Vagina (tissue), 2 donors: ENCODE data around the gene SDK2.

Source experiments
- CTCF ChIP-seq, 3 experiments: fragments of 450-650 bp in 2 of 3; fragments of 200-600 bp in 1 of 3; sonication (generic) in 1 of 3; IDR thresholded peaks; one replicate each; pipeline ENCODE4 v1.5.1; 2017 to 2019; ENCODE audit warnings: antibody characterized with exemption in 3 of 3, mild to moderate bottlenecking in 2 of 3, moderate library complexity in 2 of 3
- POLR2A ChIP-seq, 2 donors: fragments of 450-650 bp; IDR thresholded peaks; one replicate each; pipeline ENCODE4 v1.6.1; 2017; ENCODE audit warnings: antibody characterized with exemption in 2 of 2, mild to moderate bottlenecking in 2 of 2, moderate library complexity in 2 of 2
- POLR2AphosphoS5 ChIP-seq, 2 donors: sonication (generic); formaldehyde crosslinking; IDR thresholded peaks; one replicate each; pipeline ENCODE4 v1.9.0; 2017; ENCODE audit warnings: antibody characterized with exemption in 2 of 2, mild to moderate bottlenecking in 2 of 2, low read depth in 1 of 2; ENCODE audit not compliant: insufficient read depth in 1 of 2

DNA sequence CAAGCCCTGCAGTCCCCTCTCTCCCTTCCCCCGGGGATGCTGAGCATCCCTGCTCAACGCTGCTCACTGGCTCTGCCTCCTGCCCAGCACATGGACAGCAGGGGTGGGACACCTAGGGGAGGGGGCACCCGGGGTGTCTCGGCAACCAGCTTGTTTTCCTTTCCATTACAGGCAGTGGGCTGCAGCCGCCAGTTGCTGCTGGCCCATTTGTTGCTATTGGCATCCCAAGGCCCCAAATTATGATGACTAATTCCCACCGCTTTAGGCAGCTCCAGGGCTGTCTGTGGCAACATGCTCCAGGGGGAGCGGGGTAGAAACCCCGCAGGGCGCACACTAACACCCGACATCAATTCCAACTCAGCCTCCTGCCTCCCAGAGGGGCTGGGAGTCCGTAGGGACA lies 4.9 kb downstream of the SDK2 start:
- TF ChIP-seq CTCF (IDR thresholded peaks at IDR 0.05) (no peak), POLR2A (IDR thresholded peaks at IDR 0.05) (no peak), POLR2AphosphoS5 (IDR thresholded peaks at IDR 0.05; ENCODE audit: insufficient read depth in 1 of 2, low read depth in 1 of 2) (no peak)
